Measurements from ENCODE around the gene ATXN10. TPM values are rescaled to one million over a fixed set of nuclear protein-coding genes. Genes with fewer than 3 reads are reported as not detected.

Gene ATXN10
- total and polyA plus RNA-seq, 2 donors (not counting 1 experiment from before 2014, with no cell fraction given) = 52.3 to 95.5 TPM

DNA sequence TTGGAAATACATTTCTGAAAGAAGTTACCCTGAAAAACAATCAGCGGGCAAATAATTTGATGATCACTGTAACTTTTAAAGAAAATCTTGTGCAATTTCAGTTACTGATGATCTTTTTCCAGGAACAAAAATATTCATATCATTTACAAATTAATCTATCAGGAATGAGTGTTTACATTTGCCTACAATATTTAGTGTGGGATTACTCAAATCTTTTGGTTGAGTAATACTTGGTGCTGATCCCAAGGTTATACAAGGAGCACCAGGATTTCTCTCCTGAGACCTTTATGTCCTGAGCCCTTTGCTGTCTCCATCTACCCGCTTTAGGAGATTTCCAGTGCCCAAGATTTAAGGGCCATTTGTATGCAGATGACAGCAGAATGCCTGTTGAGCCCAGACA, 116.1 kb downstream of the ATXN10 start:
- POLR2A ChIA-PET = no interaction called here
- Histone ChIP-seq H3K27me3 (replicated peaks in 1 of 4; ENCODE audit: control extremely low read depth in 1 of 4, control insufficient read depth in 3 of 4, insufficient read depth in 4 of 4, low read length in 3 of 4) (no peaks in the 10 kb centered on the region), H2AFZ (ENCODE audit: insufficient read depth, low read depth, low read length, poor library complexity, severe bottlenecking) (no peak overlapping the region), H3K4me1 (ENCODE audit: control insufficient read depth in 2 of 2, insufficient read depth in 2 of 2, low read length in 2 of 2) (no peaks in the 10 kb centered on the region), H3K36me3 (replicated peaks in 1 of 2; ENCODE audit: control extremely low read depth in 1 of 2, control insufficient read depth in 1 of 2, extremely low read depth in 1 of 2, insufficient read depth in 2 of 2, low read length in 1 of 2) (peaks cover 0 to 6% of the 10 kb centered on the region in 2 experiments), H3K27ac (ENCODE audit: low read length in 2 of 2) (no peak overlapping the region), H3K4me3 (ENCODE audit: control extremely low read depth in 1 of 5, extremely low read depth in 1 of 5, insufficient read depth in 1 of 5, low read depth in 2 of 5, low read length in 4 of 5) (no peak overlapping the region), H3K9me3 (ENCODE audit: control extremely low read depth in 1 of 3, control insufficient read depth in 2 of 3, insufficient read depth in 1 of 3, low read length in 2 of 3) (no peaks in the 10 kb centered on the region), H3K9ac (ENCODE audit: low read length) (no peak overlapping the region), H3K79me2 (ENCODE audit: control insufficient read depth, insufficient read depth, low read length) (peaks cover 14% of the 10 kb centered on the region), H4K20me1 (ENCODE audit: control insufficient read depth, insufficient read depth, low read length, poor library complexity, severe bottlenecking) (peaks cover 6% of the 10 kb centered on the region), H3K4me2 (replicated peaks; ENCODE audit: low read depth, low read length, poor library complexity, severe bottlenecking) (no peak overlapping the region)
- WGBS (ENCODE audit: insufficient coverage) = no CpG with 5 or more reads among the region's 2 CpGs
- peaks cover 2% of the 10 kb centered on the region for H3K9me3 Mint-ChIP-seq (ENCODE audit: insufficient read depth)
- CTCF ChIA-PET = no interaction called here
- no peaks in the 10 kb centered on the region for H3K27me3 Mint-ChIP-seq
- intact Hi-C loops (cut with micrococcal nuclease) = no loop called here
- no peak overlapping the region for H3K27ac Mint-ChIP-seq
- H3K4me1 Mint-ChIP-seq = peaks cover 18% of the 10 kb centered on the region
- TF ChIP-seq, protein P1, sequence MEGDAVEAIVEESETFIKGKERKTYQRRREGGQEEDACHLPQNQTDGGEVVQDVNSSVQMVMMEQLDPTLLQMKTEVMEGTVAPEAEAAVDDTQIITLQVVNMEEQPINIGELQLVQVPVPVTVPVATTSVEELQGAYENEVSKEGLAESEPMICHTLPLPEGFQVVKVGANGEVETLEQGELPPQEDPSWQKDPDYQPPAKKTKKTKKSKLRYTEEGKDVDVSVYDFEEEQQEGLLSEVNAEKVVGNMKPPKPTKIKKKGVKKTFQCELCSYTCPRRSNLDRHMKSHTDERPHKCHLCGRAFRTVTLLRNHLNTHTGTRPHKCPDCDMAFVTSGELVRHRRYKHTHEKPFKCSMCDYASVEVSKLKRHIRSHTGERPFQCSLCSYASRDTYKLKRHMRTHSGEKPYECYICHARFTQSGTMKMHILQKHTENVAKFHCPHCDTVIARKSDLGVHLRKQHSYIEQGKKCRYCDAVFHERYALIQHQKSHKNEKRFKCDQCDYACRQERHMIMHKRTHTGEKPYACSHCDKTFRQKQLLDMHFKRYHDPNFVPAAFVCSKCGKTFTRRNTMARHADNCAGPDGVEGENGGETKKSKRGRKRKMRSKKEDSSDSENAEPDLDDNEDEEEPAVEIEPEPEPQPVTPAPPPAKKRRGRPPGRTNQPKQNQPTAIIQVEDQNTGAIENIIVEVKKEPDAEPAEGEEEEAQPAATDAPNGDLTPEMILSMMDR (IDR thresholded peaks at IDR 0.05) = no peak
- TF ChIP-seq EZH2 (IDR thresholded peaks at IDR 0.05; ENCODE audit: borderline replicate concordance, insufficient read depth, low read depth, low read length, poor library complexity, severe bottlenecking) = no peak
- H3K4me3 Mint-ChIP-seq = no peak overlapping the region
- DNase-seq (no peak), ATAC-seq (ENCODE audit: low read depth) (no peak)

DNA sequence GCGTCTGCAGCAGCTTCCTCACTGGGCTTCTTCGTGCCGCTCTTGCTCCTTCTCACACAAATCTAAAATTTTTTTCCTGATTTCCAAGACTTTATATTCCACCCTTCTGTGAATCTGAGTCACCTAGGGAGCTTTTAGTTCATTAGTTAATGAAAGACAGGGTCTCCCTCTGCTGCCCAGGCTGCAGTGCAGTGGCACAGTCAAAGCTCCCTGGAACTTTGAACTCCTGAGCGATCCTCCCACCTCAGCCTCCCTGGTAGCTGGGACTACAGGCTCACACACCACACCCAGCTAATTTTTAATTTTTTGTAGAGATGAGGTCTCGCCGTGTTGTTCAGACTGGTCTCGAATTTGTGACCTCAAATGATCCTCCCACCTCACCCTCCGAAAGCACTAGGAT, 116.9 kb downstream of the ATXN10 start:
- Histone ChIP-seq H3K27ac (ENCODE audit: low read length in 2 of 2) (no peak overlapping the region), H3K27me3 (replicated peaks in 1 of 4; ENCODE audit: control extremely low read depth in 1 of 4, control insufficient read depth in 3 of 4, insufficient read depth in 4 of 4, low read length in 3 of 4) (no peaks in the 10 kb centered on the region), H3K4me3 (ENCODE audit: control extremely low read depth in 1 of 5, extremely low read depth in 1 of 5, insufficient read depth in 1 of 5, low read depth in 2 of 5, low read length in 4 of 5) (no peak overlapping the region), H4K20me1 (ENCODE audit: control insufficient read depth, insufficient read depth, low read length, poor library complexity, severe bottlenecking) (peaks cover 6% of the 10 kb centered on the region), H2AFZ (ENCODE audit: insufficient read depth, low read depth, low read length, poor library complexity, severe bottlenecking) (no peak overlapping the region), H3K9ac (ENCODE audit: low read length) (no peak overlapping the region), H3K79me2 (ENCODE audit: control insufficient read depth, insufficient read depth, low read length) (peaks cover 14% of the 10 kb centered on the region), H3K4me2 (replicated peaks; ENCODE audit: low read depth, low read length, poor library complexity, severe bottlenecking) (no peak overlapping the region), H3K36me3 (replicated peaks in 1 of 2; ENCODE audit: control extremely low read depth in 1 of 2, control insufficient read depth in 1 of 2, extremely low read depth in 1 of 2, insufficient read depth in 2 of 2, low read length in 1 of 2) (peaks cover 2 to 8% of the 10 kb centered on the region in 2 experiments), H3K4me1 (ENCODE audit: control insufficient read depth in 2 of 2, insufficient read depth in 2 of 2, low read length in 2 of 2) (no peaks in the 10 kb centered on the region), H3K9me3 (ENCODE audit: control extremely low read depth in 1 of 3, control insufficient read depth in 2 of 3, insufficient read depth in 1 of 3, low read length in 2 of 3) (peaks cover 0 to 2% (median under 1%) of the 10 kb centered on the region in 3 donors)
- no peak for TF ChIP-seq EZH2 (IDR thresholded peaks at IDR 0.05; ENCODE audit: borderline replicate concordance, insufficient read depth, low read depth, low read length, poor library complexity, severe bottlenecking)
- TF ChIP-seq, protein P1 (IDR thresholded peaks at IDR 0.05) = no peak
- H3K4me1 Mint-ChIP-seq = peaks cover 14% of the 10 kb centered on the region
- ChIA-PET POLR2A (no interaction called here), CTCF (no interaction called here)
- H3K9me3 Mint-ChIP-seq (ENCODE audit: insufficient read depth) = peaks cover 2% of the 10 kb centered on the region
- ATAC-seq (ENCODE audit: low read depth) (no peak), DNase-seq (no peak)
- intact Hi-C loops (cut with micrococcal nuclease) = no loop called here
- WGBS (ENCODE audit: insufficient coverage) = 100% methylated on average over 1 of the region's 8 CpGs
- H3K27me3 Mint-ChIP-seq = no peaks in the 10 kb centered on the region
- H3K27ac Mint-ChIP-seq = no peak overlapping the region
- no peak overlapping the region for H3K4me3 Mint-ChIP-seq
